ENCODE results near the gene TEAD1.

Gene TEAD1

GRCh38 chr11:12917822-12918221 lies 243.6 kb downstream of the TEAD1 start:
- DNase-seq = no peak

- DNase-seq = no peak
These were observed 244.4 kb downstream of the TEAD1 start for GRCh38 chr11:12918667-12919066.

- DNase-seq = no peak
These were observed 248.2 kb downstream of the TEAD1 start for GRCh38 chr11:12922418-12922817.

GRCh38 chr11:12922980-12923507 lies 248.8 kb downstream of the TEAD1 start:
- no peak for DNase-seq

- DNase-seq = no peak
These were observed 250.4 kb downstream of the TEAD1 start for GRCh38 chr11:12924650-12925049.

- DNase-seq = no peak
These were observed 251.3 kb downstream of the TEAD1 start for GRCh38 chr11:12925520-12925919.

GRCh38 chr11:12927221-12927620 lies 253.0 kb downstream of the TEAD1 start:
- no peak for DNase-seq

GRCh38 chr11:12927886-12928285 lies 253.7 kb downstream of the TEAD1 start:
- DNase-seq = no peak

GRCh38 chr11:12930850-12931249 lies 256.6 kb downstream of the TEAD1 start:
- no peak for DNase-seq

GRCh38 chr11:12932485-12932884 lies 258.3 kb downstream of the TEAD1 start:
- no peak for DNase-seq

- DNase-seq = no peak
These were observed 262.0 kb downstream of the TEAD1 start for GRCh38 chr11:12936200-12936599.

- no peak for DNase-seq
These were observed 264.5 kb downstream of the TEAD1 start for GRCh38 chr11:12938590-12939247.

GRCh38 chr11:12941671-12942070 lies 267.4 kb downstream of the TEAD1 start:
- DNase-seq = no peak

GRCh38 chr11:12942157-12942556 lies 267.9 kb downstream of the TEAD1 start:
- no peak for DNase-seq

- DNase-seq = no peak
These were observed 269.1 kb downstream of the TEAD1 start for GRCh38 chr11:12943311-12943710.

- no peak for DNase-seq
These were observed 270.7 kb downstream of the TEAD1 start for GRCh38 chr11:12944889-12945288.

GRCh38 chr11:12949453-12949852 lies 275.2 kb downstream of the TEAD1 start:
- no peak for DNase-seq

GRCh38 chr11:12950670-12951069 lies 276.4 kb downstream of the TEAD1 start:
- DNase-seq = no peak

- DNase-seq = no peak
These were observed 277.2 kb downstream of the TEAD1 start for GRCh38 chr11:12951376-12951775.

GRCh38 chr11:12952094-12952493 lies 277.9 kb downstream of the TEAD1 start:
- no peak for DNase-seq

- no peak for DNase-seq
These were observed 284.8 kb downstream of the TEAD1 start for GRCh38 chr11:12958986-12959385.

GRCh38 chr11:12961615-12962014 lies 287.4 kb downstream of the TEAD1 start:
- DNase-seq = no peak

GRCh38 chr11:12962306-12962705 lies 288.1 kb downstream of the TEAD1 start:
- no peak for DNase-seq

- no peak for DNase-seq
These were observed 288.8 kb downstream of the TEAD1 start for GRCh38 chr11:12963051-12963450.
